Measurements from ENCODE around the gene FEM1B. TPM values are rescaled to one million over a fixed set of nuclear protein-coding genes. Genes with fewer than 3 reads are reported as not detected.

The FEM1B gene
- polyA plus RNA-seq, 1 donor, result 41.0 TPM

GRCh38 chr15:68258692-68259091 is 18.9 kb upstream of the FEM1B start:
- no peak for DNase-seq (ENCODE audit: low read depth)

- DNase-seq (ENCODE audit: low read depth), result no peak
Observed at GRCh38 chr15:68259883-68260282, 17.7 kb upstream of the FEM1B start.

GRCh38 chr15:68261241-68261640 is 16.3 kb upstream of the FEM1B start:
- no peak for DNase-seq (ENCODE audit: low read depth)

GRCh38 chr15:68261980-68262379 is 15.6 kb upstream of the FEM1B start:
- DNase-seq (ENCODE audit: low read depth), result no peak

- DNase-seq (ENCODE audit: low read depth), result no peak
Observed at GRCh38 chr15:68262514-68263356, 14.8 kb upstream of the FEM1B start.

- no peak for DNase-seq (ENCODE audit: low read depth)
Observed at GRCh38 chr15:68264282-68264681, 13.3 kb upstream of the FEM1B start.

GRCh38 chr15:68265081-68265480 is 12.5 kb upstream of the FEM1B start:
- DNase-seq (ENCODE audit: low read depth), result no peak

- DNase-seq (ENCODE audit: low read depth), result no peak
Observed at GRCh38 chr15:68265674-68266073, 11.9 kb upstream of the FEM1B start.

GRCh38 chr15:68268405-68268804 is 9.1 kb upstream of the FEM1B start:
- DNase-seq (ENCODE audit: low read depth), result no peak

- no peak for DNase-seq (ENCODE audit: low read depth)
Observed at GRCh38 chr15:68271854-68272471, 5.6 kb upstream of the FEM1B start.

- DNase-seq (ENCODE audit: low read depth), result no peak
Observed at GRCh38 chr15:68272721-68273271, 4.7 kb upstream of the FEM1B start.

GRCh38 chr15:68274201-68274848 is 3.2 kb upstream of the FEM1B start:
- DNase-seq (ENCODE audit: low read depth), result no peak

- DNase-seq (ENCODE audit: low read depth), result no peak
Observed at GRCh38 chr15:68275165-68275746, 2.3 kb upstream of the FEM1B start.

- no peak for DNase-seq (ENCODE audit: low read depth)
Observed at GRCh38 chr15:68276668-68277067, 877 bp upstream of the FEM1B start.

- DNase-seq (ENCODE audit: low read depth), result peak; percentile 51
Observed at GRCh38 chr15:68277131-68277602, 378 bp upstream of the FEM1B start.

GRCh38 chr15:68278345-68278594 is 725 bp downstream of the FEM1B start:
- DNase-seq (ENCODE audit: low read depth), result no peak

- no peak for DNase-seq (ENCODE audit: low read depth)
Observed at GRCh38 chr15:68278595-68279405, 1.3 kb downstream of the FEM1B start.

GRCh38 chr15:68279779-68280753 is 2.5 kb downstream of the FEM1B start:
- no peak for DNase-seq (ENCODE audit: low read depth)

- DNase-seq (ENCODE audit: low read depth), result no peak
Observed at GRCh38 chr15:68281008-68281407, 3.5 kb downstream of the FEM1B start.

- DNase-seq (ENCODE audit: low read depth), result no peak
Observed at GRCh38 chr15:68283401-68283800, 5.9 kb downstream of the FEM1B start.
